ENCODE data around the gene PITX1. TPM values are rescaled to one million over a fixed set of nuclear protein-coding genes. Genes with fewer than 3 reads are reported as not detected.

The PITX1 gene
- polyA plus RNA-seq, 1 donor = 4.6 TPM

DNA sequence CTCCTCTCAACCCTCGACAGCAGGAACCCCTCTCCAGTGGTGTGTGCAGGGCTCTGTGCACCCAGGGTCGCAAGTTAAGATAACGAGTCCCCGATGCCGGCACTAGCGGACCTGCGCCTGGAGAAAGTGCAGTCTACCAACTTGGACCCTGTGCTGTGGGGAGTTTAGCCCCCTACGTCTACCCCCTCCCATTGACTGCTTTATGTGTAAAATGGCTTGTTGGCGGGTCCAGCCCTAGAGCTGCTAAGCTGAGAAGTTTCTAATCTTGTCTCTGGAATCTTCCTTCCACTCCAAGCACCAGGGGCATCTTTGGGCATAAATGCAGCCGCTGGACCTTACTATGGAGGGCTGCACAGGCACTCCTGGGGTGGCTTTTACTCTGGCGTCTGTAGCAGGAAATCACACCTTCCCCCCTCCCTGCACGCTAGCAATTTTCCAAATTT, 7.1 kb upstream of the PITX1 start:
- no peak for DNase-seq

DNA sequence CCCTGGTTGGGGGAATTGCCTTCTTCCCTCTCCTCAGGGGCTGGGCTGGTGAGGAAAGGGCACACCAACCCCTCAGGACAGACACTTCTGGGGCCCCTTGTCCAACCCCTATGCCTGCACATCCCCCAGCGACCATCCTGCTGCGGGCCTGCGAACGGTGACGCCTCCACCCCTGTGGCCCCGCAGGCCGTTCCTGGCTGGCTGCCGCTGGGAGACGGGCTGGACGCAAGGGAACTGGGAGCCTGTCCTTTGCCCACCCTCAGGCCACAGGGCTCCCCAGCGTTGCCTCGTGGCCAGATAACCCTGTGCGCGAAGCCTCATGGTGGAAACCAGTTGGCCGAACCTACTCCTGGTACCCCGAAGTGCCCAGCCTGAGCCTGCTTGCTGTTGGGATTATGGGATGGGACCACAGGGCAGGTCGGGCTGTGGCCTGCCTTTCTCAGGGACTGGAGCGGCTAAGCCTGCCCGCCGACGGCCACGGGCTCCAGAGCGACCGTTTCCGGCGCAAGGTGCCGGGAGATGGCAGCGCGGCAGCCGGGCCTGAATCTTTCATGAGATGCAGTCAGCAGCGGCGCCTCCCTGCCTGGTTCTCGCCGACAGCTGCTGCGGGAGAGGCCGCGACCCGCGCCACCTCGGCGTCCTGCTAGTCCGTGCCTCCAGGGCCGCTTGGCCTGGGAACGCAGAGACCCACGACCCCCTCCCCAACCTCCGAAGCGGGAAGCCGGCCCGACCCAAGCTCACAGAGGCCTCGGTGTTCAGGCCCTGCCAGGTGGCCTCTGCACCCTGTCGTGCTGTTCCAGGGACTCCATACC, 6.5 kb upstream of the PITX1 start:
- no peak for DNase-seq

DNA sequence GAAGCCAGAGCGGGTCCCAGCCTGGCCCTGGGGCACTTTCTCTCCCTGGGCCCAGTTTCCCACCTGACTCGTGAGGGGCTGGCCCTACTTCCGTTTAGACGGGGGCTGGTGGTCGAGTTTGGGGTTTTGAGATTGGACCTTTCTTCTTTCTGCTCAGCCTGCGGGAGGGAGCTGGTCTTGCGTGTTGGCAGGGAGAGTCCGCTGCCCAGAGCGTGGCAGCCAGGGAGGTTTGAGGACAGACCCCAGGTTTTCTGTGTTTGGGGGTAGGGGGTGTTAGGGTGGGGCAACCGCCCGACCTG, 6.0 kb upstream of the PITX1 start:
- no peak for DNase-seq

DNA sequence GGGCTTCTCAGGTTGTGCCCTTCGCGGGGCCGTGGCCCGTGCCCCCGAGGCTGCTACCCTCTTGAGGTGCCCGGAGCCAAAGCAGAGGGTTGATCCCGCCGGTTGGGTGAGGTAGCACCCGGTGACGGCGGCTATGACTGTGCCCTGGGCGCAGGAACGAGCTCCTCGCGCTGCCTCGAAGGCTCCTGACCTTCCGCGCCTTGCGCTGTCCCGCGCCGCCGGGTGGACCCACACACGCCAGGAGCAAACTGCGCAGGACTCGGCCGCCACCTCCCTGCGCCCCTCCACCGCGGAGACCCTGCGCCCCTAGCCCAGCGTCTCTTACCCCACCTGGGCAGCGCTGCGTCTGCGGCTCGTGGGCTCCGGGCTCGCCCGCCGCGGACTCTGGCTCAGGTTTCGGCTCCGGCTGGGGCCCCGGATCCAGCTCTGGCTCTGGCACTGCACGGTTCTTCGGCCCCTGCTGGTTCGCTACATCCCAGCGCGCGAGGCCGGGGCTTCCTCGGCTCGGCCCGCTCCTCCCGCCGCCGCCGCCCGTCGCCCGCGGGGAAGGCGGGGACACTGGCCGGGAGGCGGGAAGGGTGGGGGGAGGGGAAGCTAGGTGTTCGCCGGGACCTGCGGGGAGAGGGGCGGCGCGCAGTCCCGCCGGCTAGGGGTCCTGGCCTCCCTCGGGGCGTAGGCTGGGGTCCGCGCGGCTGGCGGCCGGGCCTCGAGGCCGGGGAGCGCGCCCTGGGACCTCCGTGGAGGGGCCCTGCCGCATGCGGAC, 5.4 kb upstream of the PITX1 start:
- no peak for DNase-seq

DNA sequence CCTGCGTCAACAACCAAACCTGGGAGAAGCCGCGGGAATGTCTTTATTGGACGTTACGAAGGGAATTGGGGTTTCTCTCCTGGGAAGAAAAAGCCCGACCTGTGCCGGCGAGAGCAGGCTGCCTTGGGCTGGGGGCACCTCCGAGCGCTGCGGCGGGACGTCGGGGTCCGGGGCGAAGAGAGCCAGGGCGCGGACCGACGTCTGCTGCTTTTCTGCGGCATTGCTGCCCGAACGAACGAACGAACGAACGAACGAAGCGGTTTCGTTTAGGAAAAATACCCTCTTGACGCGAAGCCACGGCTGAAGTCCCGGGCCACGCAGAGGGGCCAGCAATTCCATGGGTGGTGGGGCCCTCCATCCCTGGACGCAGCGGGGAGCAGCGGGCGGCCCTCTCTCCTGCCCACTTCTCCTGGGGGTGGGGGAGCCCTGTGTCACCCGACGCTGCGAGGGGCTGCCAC, 4.8 kb upstream of the PITX1 start:
- no peak for DNase-seq

DNA sequence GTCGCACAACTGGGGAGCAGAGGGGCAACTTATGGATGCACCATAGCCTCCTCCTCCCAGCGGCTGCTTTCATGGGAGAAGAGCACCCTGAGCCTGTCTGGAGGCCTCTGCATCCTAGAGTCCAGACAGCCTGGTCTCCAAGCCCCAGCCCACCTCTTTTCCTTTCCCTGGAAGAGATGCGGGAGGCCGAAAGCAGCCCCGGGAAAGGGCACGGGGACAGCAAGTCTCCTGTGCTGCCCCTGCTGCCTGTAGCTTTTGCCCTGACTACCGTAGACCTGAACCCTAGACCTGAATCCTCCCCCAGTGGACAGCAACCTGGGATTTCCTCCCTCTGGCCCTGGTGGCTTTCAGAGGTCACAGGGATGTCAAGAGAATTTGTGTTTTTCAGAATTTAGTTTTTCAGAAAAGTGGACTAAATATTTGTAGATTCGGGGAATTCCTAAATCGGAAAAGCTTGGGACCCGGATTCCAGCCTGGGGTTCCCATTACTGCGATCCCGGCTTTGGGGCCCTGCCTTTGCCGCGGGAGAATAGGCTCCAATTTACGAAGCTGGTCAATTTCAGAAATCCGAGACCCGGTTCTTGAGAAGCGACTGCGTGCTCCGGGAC, 4.3 kb upstream of the PITX1 start:
- DNase-seq = no peak

DNA sequence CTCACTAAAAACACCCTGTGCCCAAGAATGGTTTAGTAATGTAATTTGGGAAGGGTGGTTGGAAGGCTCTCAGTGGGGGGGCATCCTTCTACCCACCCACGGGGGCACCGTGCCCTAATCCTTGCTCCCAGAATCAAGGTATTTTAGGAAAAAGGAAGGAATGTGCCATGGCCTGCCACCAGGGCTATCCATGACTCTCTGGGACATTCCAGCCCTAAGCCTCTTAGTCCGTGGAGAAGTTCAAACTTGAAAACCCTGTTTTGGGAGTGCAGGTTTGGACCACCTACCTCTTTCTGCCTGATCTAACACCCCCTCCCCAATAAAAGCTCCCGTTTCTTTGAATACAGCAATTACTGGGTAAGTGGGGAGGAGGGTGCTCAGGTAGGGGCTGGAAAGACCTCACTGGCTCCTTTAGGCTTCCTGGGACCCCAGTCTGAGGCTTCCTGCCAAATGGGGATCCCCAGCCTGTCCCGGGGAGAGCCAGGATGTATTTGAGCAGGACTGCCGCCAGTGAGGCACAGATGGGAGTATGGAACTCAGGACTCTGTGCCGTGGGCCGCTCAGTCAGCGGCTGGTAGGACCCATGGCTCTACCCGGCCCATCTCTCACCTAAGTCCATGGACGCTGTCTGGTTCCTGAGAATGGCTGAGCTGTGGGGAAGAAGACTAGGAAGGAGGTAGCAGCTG, 3.6 kb upstream of the PITX1 start:
- no peak for DNase-seq

DNA sequence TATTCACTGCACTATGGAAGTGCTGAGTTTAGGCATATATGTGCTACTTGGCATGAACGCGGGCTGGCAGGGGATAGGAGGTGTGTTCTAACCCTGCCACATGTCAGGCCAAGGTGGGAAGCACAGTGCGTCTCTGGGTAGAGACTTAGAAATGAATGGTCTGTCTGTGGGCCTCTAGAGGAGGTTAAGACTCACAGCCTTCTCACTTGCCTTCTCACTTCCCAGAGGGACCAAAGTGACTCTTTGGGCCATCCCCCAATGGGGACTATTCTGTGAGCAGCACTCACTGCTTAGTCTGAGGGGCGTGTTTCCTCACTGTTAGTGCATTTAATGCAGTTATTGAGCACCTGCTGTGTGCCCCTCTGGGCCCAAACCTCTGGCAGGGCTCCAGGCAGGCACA, 2.4 kb upstream of the PITX1 start:
- DNase-seq = no peak

DNA sequence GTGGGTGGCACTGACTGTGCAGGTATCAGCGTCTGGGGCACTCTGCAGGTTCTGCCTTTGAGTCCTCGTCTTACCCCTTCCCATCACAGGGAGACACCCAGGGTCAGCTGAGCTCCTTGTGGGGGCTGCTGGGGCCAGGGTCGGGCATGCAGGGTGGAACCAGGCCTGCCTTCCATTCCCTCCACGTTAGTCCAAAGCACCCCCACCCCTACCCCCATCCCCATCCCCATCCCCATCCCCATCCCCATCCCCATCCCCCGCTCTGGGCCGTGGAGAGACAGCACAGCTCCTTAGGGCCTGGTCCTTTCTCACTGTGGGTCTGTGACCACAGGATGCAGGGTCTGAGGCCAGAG, 1.6 kb upstream of the PITX1 start:
- no peak for DNase-seq

DNA sequence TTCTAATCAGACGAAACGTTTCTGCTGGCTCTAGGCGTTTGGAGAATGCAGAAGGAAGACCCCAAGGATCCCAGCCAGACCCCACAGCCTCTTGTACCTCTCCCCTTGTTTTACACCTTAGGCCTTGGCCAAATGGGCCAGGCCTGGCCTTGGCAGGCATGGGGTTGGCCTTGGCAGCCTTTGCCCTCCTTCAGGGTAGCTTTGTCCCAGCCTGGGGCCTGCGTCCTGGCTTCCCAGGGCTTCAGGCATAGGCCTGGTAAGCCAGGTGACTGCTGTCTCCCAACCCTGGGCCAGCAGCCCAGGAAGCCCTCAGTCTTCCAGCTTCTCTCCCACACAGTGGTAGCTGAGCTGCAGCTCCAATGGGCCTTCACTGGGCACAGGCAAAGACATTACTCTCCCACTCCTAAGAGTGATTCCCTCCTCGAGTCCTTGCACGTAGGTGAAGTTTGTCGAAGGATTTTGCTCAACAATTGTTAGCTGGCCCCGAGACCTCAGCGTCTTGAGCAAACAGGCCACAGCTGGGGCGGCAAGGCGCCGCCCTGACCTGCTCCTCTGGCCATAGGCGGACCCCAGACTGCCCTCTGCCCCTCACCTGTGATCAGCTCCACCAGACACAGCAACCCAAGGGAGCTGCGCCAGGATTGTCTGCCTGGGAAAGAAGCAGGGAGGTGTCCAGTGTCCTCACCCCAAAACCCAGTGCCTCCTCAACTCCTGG, 1.1 kb upstream of the PITX1 start:
- DNase-seq = no peak

DNA sequence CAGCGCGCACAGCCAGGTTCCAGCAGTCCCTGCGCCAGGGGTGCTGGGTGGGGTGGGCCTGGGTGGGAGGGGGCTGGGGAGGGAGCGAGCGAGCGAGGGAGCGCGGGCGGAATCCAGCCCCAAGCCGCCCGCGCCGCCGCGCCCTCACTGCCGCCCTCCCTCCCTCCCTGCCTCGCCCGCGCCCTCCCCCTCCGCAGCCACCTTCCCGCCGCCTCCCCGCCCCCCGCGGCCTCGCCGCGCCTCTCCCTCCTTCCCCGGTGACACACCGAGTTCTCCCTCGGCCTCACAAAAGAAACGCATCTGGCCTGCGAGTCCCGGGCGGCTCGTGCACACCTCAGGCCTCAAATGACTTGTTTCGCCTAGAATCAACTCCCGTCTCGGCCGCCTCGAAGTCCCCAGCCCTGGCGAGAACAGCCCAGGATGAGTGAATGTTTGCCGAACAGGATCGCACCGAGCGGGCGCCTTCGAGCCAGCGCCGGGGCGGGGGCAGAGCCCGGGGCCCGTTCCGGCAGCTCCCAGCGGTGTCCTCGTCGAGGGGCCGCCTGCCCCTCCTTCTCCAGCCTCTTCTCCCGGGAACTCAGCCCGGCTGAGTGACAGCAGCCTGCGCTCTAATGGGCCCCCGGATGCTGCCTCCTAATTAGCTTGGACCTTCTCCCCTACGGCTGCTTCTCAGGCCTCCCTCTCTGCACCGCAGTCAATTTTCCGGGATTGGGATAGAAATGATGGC, 371 bp upstream of the PITX1 start:
- DNase-seq = no peak

DNA sequence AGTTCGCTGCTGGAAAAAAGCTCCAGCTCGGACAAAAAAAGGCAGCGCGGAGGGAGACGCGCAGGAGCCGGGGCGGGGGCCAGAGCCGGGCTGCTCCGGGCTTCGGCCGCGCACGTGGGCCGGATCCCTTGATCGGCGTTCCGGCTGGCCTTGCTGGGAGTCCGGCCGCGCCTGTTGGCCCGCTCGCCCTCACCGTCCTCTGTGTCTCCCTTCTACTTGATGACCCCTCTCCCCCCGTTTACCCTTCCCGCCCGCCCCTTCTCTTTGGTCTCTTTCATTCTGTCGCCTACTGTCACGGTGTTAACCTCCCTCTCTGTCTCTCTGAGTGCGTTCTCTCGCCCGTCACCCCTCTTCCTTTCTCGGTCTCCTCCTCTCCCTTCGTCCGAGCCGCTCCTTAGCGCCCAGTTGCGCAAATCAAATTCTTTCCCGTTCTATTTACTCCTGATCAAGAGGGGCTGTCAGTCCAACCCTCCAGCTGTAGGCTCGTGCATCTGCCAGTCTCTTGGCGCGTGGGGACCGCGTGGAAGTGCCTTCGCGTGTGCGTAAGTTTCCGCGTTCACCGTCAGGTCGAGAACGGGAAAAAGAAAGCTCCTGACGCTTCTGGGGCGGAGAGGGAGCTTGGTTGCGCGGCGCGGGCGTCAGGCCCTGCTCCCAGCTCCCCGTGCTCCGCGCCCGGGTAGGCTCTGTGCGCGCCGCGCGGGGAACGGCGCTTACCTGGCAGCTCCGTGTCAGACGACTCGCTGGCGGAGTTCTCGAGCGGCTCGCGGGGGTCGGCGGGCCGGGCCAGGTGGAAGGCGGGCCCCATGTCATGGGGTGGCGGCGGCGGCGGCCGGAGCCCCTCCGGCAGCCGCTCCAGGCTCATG, 798 bp downstream of the PITX1 start:
- no peak for DNase-seq

DNA sequence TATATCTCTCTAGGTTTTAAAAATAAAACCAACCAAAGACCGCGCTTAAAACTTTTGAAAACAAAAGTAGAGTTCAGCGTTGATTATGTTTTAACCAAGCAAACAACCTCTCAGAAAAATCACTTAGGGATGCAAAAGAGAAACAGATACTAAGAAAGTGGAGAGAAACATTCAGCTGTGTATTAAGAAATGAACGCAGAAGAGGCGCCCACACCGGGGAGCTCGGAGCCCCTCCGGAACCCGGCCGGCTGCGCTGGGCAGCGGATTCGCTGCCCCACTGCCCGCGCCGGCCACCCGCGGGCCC, 1.4 kb downstream of the PITX1 start:
- no peak for DNase-seq

DNA sequence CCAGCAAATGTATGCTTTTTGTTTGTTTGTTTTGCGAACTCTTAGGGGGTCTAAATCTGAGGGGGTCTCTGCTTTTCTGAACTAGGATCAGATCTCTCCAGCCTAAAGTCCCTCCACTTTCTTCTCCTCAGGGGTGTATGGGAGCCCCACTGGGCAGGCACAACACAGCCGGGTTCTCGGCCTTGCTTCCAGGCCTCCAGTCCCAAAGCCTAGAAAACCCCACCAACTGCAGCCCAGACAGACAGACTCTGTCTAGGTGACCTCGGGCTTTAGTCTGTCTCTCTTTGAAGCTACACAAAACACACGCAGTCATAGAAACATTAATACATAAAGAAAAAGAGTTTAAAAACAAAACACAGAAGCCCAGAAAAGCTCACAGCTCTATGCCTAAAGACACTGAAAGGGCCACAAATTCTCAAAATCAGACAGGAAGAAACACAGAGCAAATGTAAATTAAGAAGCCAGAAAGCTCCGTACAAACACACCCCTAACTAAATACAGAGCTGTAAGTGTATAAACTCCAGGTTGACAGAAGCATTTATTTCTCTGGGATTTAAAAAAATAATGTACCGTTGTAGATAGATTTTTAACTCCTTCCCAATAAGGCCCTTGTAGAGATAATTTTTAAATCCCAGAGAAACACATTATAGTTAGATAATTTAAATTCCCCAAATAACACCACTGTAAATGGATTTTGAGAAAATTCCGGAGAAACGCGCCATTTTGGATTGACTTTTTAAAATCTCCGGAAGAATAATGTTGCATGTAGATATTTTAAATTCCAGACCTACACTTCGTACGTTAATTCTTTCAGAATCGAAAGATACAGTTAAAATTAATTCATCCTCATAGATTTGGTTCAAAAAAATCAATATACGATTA, 2.0 kb downstream of the PITX1 start:
- DNase-seq = no peak

DNA sequence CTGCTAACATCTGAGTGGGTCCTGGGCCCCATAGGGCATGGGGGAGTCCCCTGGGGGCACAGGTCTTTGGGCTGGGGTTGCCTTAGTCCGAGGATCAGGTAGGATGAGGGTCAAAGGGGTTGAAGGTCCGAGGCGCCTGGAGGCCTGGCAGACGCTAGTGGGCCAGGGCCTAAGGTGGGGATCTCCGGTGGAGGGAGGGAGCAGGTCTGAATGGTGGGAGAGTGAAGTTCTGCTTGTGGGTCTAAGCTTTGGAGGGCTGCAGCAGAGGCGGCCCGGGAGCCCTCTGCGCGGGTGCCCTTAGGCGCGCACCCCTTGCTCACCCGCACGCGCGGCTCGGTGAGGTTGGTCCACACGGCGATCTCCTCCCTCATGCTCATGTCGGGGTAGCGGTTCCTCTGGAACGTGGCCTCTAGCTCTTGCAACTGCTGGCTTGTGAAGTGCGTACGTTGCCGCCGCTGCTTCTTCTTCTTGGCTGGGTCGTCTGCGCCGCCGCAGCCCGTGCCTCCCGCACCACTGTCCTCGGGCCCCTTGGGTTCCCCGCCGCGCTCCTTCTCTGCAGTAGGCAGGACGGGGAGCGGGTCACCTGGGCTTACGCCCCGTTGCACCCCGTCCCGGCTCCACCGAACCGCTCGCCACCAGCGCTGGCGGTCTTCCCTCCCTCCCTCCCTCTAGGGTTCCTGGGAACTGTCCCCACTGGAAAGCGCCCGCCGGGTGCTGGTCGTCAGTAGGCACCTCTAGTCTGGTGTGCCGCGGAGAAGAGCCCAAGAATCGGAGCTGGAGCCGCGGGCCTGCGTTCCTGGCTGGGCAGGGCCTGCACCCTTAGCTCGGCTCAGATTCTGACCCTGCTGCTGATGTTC, 2.8 kb downstream of the PITX1 start:
- DNase-seq = no peak

DNA sequence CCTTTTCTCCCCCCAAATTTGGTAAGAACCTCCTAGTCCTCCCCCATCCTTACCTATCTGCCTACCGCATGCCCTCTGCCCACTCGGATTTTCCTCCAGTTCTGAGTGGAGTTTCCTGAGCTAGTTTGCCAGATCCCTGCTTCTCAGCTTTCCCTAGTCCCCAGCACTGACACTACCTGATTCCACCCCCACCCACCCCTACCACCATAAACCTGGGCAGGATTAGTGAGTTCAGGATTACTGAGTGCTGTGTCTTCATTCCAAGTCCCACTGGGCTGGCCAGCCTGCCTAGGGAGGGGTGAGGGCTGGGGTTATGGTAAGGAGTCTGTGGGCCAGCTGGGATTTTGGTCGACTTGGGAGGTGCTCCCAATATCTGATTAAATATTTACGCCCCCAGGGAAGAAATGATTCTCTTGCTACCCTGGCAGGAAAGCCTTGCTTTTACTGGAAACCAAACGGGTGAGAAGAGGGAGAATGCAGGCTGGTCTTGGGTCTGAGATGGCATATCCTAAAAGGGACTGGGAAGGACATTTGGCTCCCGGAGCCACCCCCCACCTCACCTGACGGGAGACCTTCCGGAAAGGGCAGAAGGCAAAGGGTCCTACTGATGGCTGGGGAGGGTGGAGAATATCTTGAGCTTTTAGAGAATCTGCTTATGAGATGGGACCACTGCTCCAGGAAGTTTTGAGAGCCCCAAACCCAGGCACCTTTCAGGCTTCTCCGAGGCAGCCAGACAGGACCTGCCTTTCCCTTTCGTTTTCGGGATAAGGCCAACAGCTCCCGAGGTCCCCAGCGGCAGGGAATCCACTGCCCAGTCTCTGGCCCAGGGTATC, 3.7 kb downstream of the PITX1 start:
- no peak for DNase-seq

DNA sequence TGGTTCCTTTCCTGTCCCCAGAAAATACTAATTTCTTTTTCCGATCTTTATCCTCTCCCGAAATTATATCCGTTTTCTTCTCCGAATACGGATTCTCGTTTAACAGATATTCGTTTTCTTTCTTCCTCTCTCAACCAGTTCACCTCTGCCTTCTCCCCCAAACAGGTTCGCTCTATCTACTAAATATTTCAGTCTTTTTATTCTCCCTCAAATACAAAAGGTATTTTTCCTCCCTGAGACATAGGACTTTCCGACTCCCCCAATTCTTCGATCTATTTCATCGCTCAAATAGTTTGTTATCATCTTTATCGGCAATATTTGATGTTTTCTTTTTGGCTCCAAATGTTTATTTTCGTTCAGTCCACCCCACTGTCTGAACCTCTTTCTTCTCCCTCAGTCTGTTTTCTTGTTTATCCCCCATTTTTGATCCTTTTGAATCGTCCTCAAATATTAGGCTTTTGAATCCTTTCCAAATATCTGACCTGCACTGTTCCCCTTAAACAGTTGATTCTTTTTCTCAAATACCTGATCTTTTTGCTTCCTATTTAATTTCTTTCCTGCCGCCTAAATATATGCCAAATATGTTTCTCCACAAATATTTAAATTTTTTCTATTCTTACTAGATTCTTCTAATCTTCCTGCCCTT, 4.4 kb downstream of the PITX1 start:
- DNase-seq = no peak

Measured in hindlimb muscle (tissue), 1 donor.